IMR-90 (cell line): ENCODE results near the gene WDR76.

Source experiments
- MAFK ChIP-seq: IDR thresholded peaks from 2 replicates; pipeline ENCODE4 v1.6.1; 2012; ENCODE audit warnings: low read depth, low read length, improper control_type of control experiment
- MXI1 ChIP-seq: IDR thresholded peaks from 2 replicates; pipeline ENCODE4 v1.6.1; 2012; ENCODE audit warnings: low read depth, mild to moderate bottlenecking, low read length, moderate library complexity, borderline replicate concordance
- POLR2A ChIP-seq: IDR thresholded peaks from 2 replicates; pipeline ENCODE4 v1.6.1; 2012; ENCODE audit warnings: mild to moderate bottlenecking, low read depth, low read length
- SMC3 ChIP-seq: fragments of 150-350 bp; IDR thresholded peaks from 2 replicates; pipeline ENCODE4 v1.6.1; 2016; ENCODE audit warnings: low read depth, mild to moderate bottlenecking, antibody characterized with exemption, low read length, moderate library complexity
- TF ChIP-seq, protein P1 (sequence below): conservative IDR thresholded peaks from 2 replicates; pipeline ENCODE4 v1.5.1; 2012; ENCODE audit warnings: mild to moderate bottlenecking, low read depth, low read length, improper control_type of control experiment

DNA sequence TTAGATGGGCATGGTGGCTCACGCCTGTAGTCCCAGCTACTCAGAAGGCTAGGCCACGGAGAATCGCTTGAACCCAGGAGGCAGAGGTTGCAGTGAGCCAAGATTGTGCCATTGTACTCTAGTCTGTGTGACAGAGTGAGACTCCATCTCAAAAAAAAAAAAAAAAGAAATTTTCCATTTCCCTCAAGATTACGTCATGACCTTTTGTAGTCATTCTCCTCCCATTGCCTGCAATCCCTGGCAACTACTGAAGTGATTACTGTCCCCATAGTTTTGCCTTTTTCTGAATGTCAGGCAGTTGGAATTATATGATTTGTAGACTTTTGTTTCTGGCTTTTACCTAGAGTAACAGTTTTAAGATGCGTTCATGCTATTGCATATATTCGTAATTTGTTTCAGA lies 28.0 kb downstream of the WDR76 start:
- TF ChIP-seq, protein P1, sequence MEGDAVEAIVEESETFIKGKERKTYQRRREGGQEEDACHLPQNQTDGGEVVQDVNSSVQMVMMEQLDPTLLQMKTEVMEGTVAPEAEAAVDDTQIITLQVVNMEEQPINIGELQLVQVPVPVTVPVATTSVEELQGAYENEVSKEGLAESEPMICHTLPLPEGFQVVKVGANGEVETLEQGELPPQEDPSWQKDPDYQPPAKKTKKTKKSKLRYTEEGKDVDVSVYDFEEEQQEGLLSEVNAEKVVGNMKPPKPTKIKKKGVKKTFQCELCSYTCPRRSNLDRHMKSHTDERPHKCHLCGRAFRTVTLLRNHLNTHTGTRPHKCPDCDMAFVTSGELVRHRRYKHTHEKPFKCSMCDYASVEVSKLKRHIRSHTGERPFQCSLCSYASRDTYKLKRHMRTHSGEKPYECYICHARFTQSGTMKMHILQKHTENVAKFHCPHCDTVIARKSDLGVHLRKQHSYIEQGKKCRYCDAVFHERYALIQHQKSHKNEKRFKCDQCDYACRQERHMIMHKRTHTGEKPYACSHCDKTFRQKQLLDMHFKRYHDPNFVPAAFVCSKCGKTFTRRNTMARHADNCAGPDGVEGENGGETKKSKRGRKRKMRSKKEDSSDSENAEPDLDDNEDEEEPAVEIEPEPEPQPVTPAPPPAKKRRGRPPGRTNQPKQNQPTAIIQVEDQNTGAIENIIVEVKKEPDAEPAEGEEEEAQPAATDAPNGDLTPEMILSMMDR = no peak
- TF ChIP-seq MXI1 = no peak
- TF ChIP-seq POLR2A = no peak
- no peak for TF ChIP-seq MAFK
- no peak for TF ChIP-seq SMC3
